ENCODE results near the gene MAG. TPM values are rescaled to one million over a fixed set of nuclear protein-coding genes. Genes with fewer than 3 reads are reported as not detected.

MAG gene
- total RNA-seq, 2 donors from 2014 or later = 13.9 TPM; not detected in 1

DNA sequence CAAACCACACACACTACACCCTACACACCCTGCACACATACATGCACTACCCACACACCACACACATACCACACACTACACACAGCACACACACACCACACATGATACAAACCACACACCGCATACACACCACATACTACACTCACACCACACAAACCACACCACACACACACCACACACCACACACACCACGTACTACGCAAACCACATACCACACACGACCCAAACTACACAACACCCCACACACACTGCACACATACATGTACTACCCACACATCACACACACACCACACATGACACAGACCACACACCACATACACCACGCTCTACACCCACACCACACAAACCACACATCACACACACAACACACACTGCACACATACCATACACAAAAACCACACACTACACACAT is 6.6 kb downstream of the MAG start:
- H3K9me3 ChIP-seq = no peaks in the 10 kb centered on the region
- no peaks in the 10 kb centered on the region for H3K36me3 ChIP-seq
- WGBS = 92% methylated on average over 5 of the region's 5 CpGs
- no peak for DNase-seq (ENCODE audit: low spot score)
- H3K27ac ChIP-seq = no peak overlapping the region
- no peak overlapping the region for H3K4me3 ChIP-seq
- TF ChIP-seq, protein P1, sequence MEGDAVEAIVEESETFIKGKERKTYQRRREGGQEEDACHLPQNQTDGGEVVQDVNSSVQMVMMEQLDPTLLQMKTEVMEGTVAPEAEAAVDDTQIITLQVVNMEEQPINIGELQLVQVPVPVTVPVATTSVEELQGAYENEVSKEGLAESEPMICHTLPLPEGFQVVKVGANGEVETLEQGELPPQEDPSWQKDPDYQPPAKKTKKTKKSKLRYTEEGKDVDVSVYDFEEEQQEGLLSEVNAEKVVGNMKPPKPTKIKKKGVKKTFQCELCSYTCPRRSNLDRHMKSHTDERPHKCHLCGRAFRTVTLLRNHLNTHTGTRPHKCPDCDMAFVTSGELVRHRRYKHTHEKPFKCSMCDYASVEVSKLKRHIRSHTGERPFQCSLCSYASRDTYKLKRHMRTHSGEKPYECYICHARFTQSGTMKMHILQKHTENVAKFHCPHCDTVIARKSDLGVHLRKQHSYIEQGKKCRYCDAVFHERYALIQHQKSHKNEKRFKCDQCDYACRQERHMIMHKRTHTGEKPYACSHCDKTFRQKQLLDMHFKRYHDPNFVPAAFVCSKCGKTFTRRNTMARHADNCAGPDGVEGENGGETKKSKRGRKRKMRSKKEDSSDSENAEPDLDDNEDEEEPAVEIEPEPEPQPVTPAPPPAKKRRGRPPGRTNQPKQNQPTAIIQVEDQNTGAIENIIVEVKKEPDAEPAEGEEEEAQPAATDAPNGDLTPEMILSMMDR (IDR thresholded peaks at IDR 0.05) = no peak
- no peak for TF ChIP-seq POLR2AphosphoS5 (IDR thresholded peaks at IDR 0.05)
- TF ChIP-seq POLR2A (IDR thresholded peaks at IDR 0.05) = no peak
- no peaks in the 10 kb centered on the region for H3K4me1 ChIP-seq (replicated peaks)
- no peaks in the 10 kb centered on the region for H3K27me3 ChIP-seq (replicated peaks; ENCODE audit: insufficient read depth)
- intact Hi-C loops (cut with DNase I) = no loop called here

DNA sequence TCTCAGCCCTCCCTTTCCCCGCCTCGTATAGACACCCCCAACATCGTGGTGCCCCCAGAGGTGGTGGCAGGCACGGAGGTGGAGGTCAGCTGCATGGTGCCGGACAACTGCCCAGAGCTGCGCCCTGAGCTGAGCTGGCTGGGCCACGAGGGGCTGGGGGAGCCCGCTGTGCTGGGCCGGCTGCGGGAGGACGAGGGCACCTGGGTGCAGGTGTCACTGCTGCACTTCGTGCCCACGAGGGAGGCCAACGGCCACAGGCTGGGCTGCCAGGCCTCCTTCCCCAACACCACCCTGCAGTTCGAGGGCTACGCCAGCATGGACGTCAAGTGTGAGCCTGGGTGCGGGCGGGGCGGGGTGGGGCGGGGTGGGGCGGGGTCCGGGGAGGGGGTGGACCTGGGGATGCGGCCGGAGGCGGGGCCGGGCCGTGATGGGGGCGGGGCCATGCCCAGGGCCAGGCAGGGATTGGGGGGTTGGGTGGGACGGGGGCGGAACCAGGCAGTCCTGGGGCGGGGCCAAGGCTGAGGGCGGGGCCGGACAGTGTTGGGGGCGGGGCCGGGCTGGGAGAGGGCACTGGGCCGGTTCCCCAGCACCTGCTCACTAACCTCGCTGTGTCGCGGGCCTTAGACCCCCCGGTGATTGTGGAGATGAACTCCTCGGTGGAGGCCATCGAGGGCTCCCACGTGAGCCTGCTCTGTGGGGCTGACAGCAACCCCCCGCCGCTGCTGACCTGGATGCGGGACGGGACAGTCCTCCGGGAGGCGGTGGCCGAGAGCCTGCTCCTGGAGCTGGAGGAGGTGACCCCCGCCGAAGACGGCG is 7.8 kb downstream of the MAG start:
- TF ChIP-seq POLR2A (IDR thresholded peaks at IDR 0.05) (no peak), POLR2AphosphoS5 (IDR thresholded peaks at IDR 0.05) (no peak)
- TF ChIP-seq, protein P1 (IDR thresholded peaks at IDR 0.05) = no peak
- Histone ChIP-seq H3K36me3 (no peaks in the 10 kb centered on the region), H3K27ac (no peak overlapping the region), H3K9me3 (no peaks in the 10 kb centered on the region), H3K4me1 (replicated peaks) (no peaks in the 10 kb centered on the region), H3K27me3 (replicated peaks; ENCODE audit: insufficient read depth) (no peaks in the 10 kb centered on the region), H3K4me3 (no peak overlapping the region)
- intact Hi-C loops (cut with DNase I) = no loop called here
- no peak for DNase-seq (ENCODE audit: low spot score)
- WGBS = 57% methylated on average over 34 of the region's 55 CpGs

DNA sequence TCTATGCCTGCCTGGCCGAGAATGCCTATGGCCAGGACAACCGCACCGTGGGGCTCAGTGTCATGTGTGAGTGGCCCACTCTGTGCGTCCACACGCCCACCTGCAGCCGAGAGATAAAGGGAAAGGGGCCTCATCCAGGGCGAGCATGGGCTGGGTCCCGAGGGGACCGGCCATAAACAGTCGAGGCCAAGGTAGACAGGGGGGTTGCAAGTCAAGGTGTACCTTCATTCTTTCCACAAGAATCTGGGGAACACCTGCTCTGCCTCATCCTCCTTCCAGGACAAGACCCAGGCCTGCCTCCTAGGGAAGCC is 8.3 kb downstream of the MAG start:
- WGBS = 71% methylated on average over 10 of the region's 10 CpGs
- Histone ChIP-seq H3K9me3 (no peaks in the 10 kb centered on the region), H3K36me3 (no peaks in the 10 kb centered on the region), H3K27me3 (replicated peaks; ENCODE audit: insufficient read depth) (no peaks in the 10 kb centered on the region), H3K4me1 (replicated peaks) (no peaks in the 10 kb centered on the region), H3K27ac (no peak overlapping the region), H3K4me3 (no peak overlapping the region)
- intact Hi-C loops (cut with DNase I) = no loop called here
- DNase-seq (ENCODE audit: low spot score) = no peak
- TF ChIP-seq POLR2A (IDR thresholded peaks at IDR 0.05) = no peak
- TF ChIP-seq POLR2AphosphoS5 (IDR thresholded peaks at IDR 0.05) = no peak
- TF ChIP-seq, protein P1 (IDR thresholded peaks at IDR 0.05) = no peak

DNA sequence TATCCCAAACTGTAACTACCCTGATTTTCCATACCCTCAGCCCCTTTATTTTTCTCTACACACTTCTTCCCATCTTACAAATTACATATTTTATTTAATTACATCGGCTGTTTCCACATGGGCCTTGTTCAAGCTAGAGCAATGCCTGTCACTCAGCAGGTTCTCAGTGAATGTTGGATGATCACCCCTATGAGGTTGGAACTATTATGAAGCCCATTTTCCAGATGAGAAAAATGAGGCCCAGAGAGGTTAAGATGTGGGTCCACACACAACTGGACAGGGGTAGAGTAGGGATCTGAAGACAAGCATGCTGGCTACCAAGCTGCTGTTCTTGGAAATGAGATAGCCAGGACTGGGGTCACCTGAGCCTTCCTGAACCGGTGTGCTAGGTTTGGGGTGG is 10.0 kb downstream of the MAG start:
- H3K4me1 ChIP-seq (replicated peaks) = no peaks in the 10 kb centered on the region
- no peak for DNase-seq (ENCODE audit: low spot score)
- no peaks in the 10 kb centered on the region for H3K9me3 ChIP-seq
- no peak overlapping the region for H3K27ac ChIP-seq
- no peak for TF ChIP-seq POLR2AphosphoS5 (IDR thresholded peaks at IDR 0.05)
- TF ChIP-seq, protein P1 (IDR thresholded peaks at IDR 0.05) = no peak
- TF ChIP-seq POLR2A (IDR thresholded peaks at IDR 0.05) = no peak
- intact Hi-C loops (cut with DNase I) = no loop called here
- no peak overlapping the region for H3K4me3 ChIP-seq
- H3K27me3 ChIP-seq (replicated peaks; ENCODE audit: insufficient read depth) = no peaks in the 10 kb centered on the region
- WGBS = 90% methylated on average over 2 of the region's 2 CpGs
- H3K36me3 ChIP-seq = no peaks in the 10 kb centered on the region

DNA sequence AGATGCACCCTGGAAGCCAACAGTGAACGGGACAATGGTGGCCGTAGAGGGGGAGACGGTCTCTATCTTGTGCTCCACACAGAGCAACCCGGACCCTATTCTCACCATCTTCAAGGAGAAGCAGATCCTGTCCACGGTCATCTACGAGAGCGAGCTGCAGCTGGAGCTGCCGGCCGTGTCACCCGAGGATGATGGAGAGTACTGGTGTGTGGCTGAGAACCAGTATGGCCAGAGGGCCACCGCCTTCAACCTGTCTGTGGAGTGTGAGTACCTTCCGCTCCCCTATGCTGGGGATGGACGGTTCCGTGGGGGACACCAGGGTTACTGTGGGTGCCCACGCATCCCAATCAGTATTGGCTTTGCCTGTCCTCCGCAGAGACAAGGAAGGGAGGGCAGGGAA is 10.5 kb downstream of the MAG start:
- Histone ChIP-seq H3K27me3 (replicated peaks; ENCODE audit: insufficient read depth) (no peaks in the 10 kb centered on the region), H3K4me3 (no peak overlapping the region), H3K36me3 (no peaks in the 10 kb centered on the region), H3K4me1 (replicated peaks) (no peaks in the 10 kb centered on the region), H3K9me3 (no peaks in the 10 kb centered on the region), H3K27ac (no peak overlapping the region)
- intact Hi-C loops (cut with DNase I) = no loop called here
- TF ChIP-seq POLR2AphosphoS5 (IDR thresholded peaks at IDR 0.05) = no peak
- TF ChIP-seq, protein P1 (IDR thresholded peaks at IDR 0.05) = no peak
- no peak for TF ChIP-seq POLR2A (IDR thresholded peaks at IDR 0.05)
- DNase-seq (ENCODE audit: low spot score) = no peak
- 79% methylated on average over 16 of the region's 16 CpGs for WGBS
